ENCODE measurements around the gene EXOC6B. TPM values are rescaled to one million over a fixed set of nuclear protein-coding genes. Genes with fewer than 3 reads are reported as not detected.

The EXOC6B gene
- total and polyA plus RNA-seq, 9 of the 15 experiments (the other 6 are each of a cell fraction or from before 2014, with no cell fraction given), result 0.28 to 4.2 (median 2.0) TPM

DNA sequence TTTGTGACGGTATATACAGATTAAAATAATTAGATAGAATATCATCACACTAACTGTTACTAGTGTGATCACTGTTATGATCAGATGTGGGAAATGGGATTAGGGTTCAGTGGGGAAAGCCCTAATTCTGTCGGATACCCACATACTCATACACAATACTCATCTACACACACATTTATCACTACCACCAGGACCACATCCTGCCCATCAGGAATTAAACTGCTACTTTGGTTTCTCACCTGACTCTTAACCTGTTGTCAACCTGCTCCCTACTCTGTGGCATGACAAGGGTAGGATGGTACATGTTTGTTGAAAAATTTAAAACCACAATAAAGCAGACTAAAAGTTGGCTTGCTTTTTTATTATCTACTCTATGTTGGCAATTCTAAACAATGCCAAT, 653.4 kb downstream of the EXOC6B start:
- peaks cover 0 to 5% of the 10 kb centered on the region in 2 experiments; a peak in 1 of 5 replicates for H3K4me1 ChIP-seq (replicated peaks in 1 of 2; ENCODE audit: control insufficient read depth in 2 of 2, insufficient read depth in 2 of 2, low read length in 2 of 2)
- peaks cover 0 to 12% of the 10 kb centered on the region in 2 experiments; a peak in 2 of 5 replicates for H3K27me3 ChIP-seq (ENCODE audit: control insufficient read depth in 2 of 2, insufficient read depth in 2 of 2, low read length in 2 of 2)
- in situ Hi-C loops (cut with MboI) (no loop called here), intact Hi-C loops (cut with micrococcal nuclease) (no loop called here)
- H3K4me2 ChIP-seq (ENCODE audit: insufficient read depth, low read length), result no peak overlapping the region
- WGBS (ENCODE audit: insufficient coverage, low coverage, missing lambda C conversion rate), result 0% methylated on average over 2 of the region's 2 CpGs
- ATAC-seq, result no peak
- CTCF ChIA-PET (ENCODE audit: low intra/inter-chr PET ratio), result no interaction called here
- no peaks in the 10 kb centered on the region for H3K9me3 ChIP-seq (replicated peaks; ENCODE audit: control insufficient read depth, insufficient read depth, low read depth, low read length)
- H3K9me1 ChIP-seq (ENCODE audit: control insufficient read depth, insufficient read depth, low read length), result no peaks in the 10 kb centered on the region
- TF ChIP-seq GABPB2 (CRISPR knock-in tag; conservative IDR thresholded peaks at IDR 0.05), result no peak
- no peak for TF ChIP-seq ZNF23 (CRISPR knock-in tag; IDR thresholded peaks at IDR 0.05)
- TF ChIP-seq ARID4B (CRISPR knock-in tag; IDR thresholded peaks at IDR 0.05), result no peak
- TF ChIP-seq, protein P1, sequence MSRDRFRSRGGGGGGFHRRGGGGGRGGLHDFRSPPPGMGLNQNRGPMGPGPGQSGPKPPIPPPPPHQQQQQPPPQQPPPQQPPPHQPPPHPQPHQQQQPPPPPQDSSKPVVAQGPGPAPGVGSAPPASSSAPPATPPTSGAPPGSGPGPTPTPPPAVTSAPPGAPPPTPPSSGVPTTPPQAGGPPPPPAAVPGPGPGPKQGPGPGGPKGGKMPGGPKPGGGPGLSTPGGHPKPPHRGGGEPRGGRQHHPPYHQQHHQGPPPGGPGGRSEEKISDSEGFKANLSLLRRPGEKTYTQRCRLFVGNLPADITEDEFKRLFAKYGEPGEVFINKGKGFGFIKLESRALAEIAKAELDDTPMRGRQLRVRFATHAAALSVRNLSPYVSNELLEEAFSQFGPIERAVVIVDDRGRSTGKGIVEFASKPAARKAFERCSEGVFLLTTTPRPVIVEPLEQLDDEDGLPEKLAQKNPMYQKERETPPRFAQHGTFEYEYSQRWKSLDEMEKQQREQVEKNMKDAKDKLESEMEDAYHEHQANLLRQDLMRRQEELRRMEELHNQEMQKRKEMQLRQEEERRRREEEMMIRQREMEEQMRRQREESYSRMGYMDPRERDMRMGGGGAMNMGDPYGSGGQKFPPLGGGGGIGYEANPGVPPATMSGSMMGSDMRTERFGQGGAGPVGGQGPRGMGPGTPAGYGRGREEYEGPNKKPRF (IDR thresholded peaks at IDR 0.05; ENCODE audit: low read depth, low read length), result no peak
- TF ChIP-seq TARDBP (IDR thresholded peaks at IDR 0.05), result no peak
- no peak for TF ChIP-seq FOXK1 (CRISPR knock-in tag; IDR thresholded peaks at IDR 0.05; ENCODE audit: borderline replicate concordance)
- TF ChIP-seq DIDO1 (tag; IDR thresholded peaks at IDR 0.05; ENCODE audit: low read depth), result no peak
- TF ChIP-seq NR3C1 (CRISPR knock-in tag; IDR thresholded peaks at IDR 0.05), result no peak
- no peak for TF ChIP-seq THRAP3 (IDR thresholded peaks at IDR 0.05; ENCODE audit: borderline replicate concordance)
- TF ChIP-seq MYBL2 (IDR thresholded peaks at IDR 0.05; ENCODE audit: low read depth), result no peak
- no peak for TF ChIP-seq MYBL2 (CRISPR knock-in tag; IDR thresholded peaks at IDR 0.05; ENCODE audit: borderline replicate concordance)
- no peaks in the 10 kb centered on the region for H3K36me3 ChIP-seq (ENCODE audit: control insufficient read depth, insufficient read depth, low read length)
- FAIRE-seq, result no peak
- H4K20me1 ChIP-seq (replicated peaks; ENCODE audit: control insufficient read depth, insufficient read depth, low read length), result no peaks in the 10 kb centered on the region; the same call in 1 of the 2 replicates
- DNase-seq (ENCODE audit: extremely low read depth in 1 of 4, low spot score in 3 of 4), result no peak
- BruUV-seq (replicated peaks), result no TSS peak
- no peaks in the 10 kb centered on the region for H3K79me2 ChIP-seq (ENCODE audit: control insufficient read depth, insufficient read depth, low read length)
- H3K27ac ChIP-seq (ENCODE audit: extremely low read depth, low read depth, low read length), result no peak overlapping the region
- no peak overlapping the region for H3K9ac ChIP-seq (ENCODE audit: insufficient read depth in 1 of 2, low read depth in 2 of 2, low read length in 2 of 2)
- H3K4me3 ChIP-seq, result no peak overlapping the region
- H2AFZ ChIP-seq (ENCODE audit: low read depth, low read length), result no peak overlapping the region
- POLR2A ChIA-PET, result interaction anchor here (2.4 kb wide), 1 partner anchor 9 kb away, joined by 7 read pairs; no protein-coding TSS in a partner anchor

All from K562 (cell line).